NCI-H460 (cell line): ENCODE results near the gene XRCC3. TPM values are rescaled to one million over a fixed set of nuclear protein-coding genes. Genes with fewer than 3 reads are reported as not detected.

ENCODE experiments used
- DNase-seq: peaks from one replicate; pipeline ENCODE4 v3.0.0-alpha.2; 2016; ENCODE audit warnings: low read depth; ENCODE audit errors: extremely low read depth
- total RNA-seq: library from RNA; depleted of rRNA; stranded (reverse); fragments of >200 nt; shearing (Covaris generic); gene quantifications from 2 replicates; pipeline ENCODE4 v1.2.3, GENCODE V29; 2014

Gene XRCC3
- total RNA-seq, 1 experiment from 2014 or later = 28.6 TPM

GRCh38 chr14:103708750-103709187 lies 6.5 kb downstream of the XRCC3 start:
- DNase-seq = no peak

GRCh38 chr14:103707329-103708263 lies 7.7 kb downstream of the XRCC3 start:
- DNase-seq = no peak

GRCh38 chr14:103706551-103707328 lies 8.5 kb downstream of the XRCC3 start:
- no peak for DNase-seq

GRCh38 chr14:103705504-103706284 lies 9.6 kb downstream of the XRCC3 start:
- no peak for DNase-seq

GRCh38 chr14:103705118-103705503 lies 10.1 kb downstream of the XRCC3 start:
- DNase-seq = no peak

- no peak for DNase-seq
Observed at GRCh38 chr14:103704708-103705107, 10.5 kb downstream of the XRCC3 start.

- no peak for DNase-seq
Observed at GRCh38 chr14:103703433-103704385, 11.5 kb downstream of the XRCC3 start.

GRCh38 chr14:103702497-103703432 lies 12.5 kb downstream of the XRCC3 start:
- DNase-seq = no peak

GRCh38 chr14:103702095-103702494 lies 13.2 kb downstream of the XRCC3 start:
- no peak for DNase-seq

- DNase-seq = no peak
Observed at GRCh38 chr14:103700753-103701490, 14.3 kb downstream of the XRCC3 start.

- DNase-seq = no peak
Observed at GRCh38 chr14:103699901-103700752, 15.1 kb downstream of the XRCC3 start.

- no peak for DNase-seq
Observed at GRCh38 chr14:103699261-103699661, 16.0 kb downstream of the XRCC3 start.

- no peak for DNase-seq
Observed at GRCh38 chr14:103698380-103699260, 16.6 kb downstream of the XRCC3 start.

- no peak for DNase-seq
Observed at GRCh38 chr14:103697603-103698379, 17.5 kb downstream of the XRCC3 start.

- no peak for DNase-seq
Observed at GRCh38 chr14:103697206-103697602, 18.0 kb downstream of the XRCC3 start.
